Jurkat, Clone E6-1 (cell line): ENCODE measurements around the gene CSTB.

Source experiments
- DNase-seq: peaks from one replicate; pipeline ENCODE4 v3.0.0-alpha.2; 2011; ENCODE audit warnings: low read depth, low spot score
- H3K4me3 ChIP-seq: 2 replicates; pipeline ENCODE4 v1.5.1; 2011; ENCODE audit warnings: mild to moderate bottlenecking, low read length, control low read depth, moderate library complexity

Gene CSTB

DNA sequence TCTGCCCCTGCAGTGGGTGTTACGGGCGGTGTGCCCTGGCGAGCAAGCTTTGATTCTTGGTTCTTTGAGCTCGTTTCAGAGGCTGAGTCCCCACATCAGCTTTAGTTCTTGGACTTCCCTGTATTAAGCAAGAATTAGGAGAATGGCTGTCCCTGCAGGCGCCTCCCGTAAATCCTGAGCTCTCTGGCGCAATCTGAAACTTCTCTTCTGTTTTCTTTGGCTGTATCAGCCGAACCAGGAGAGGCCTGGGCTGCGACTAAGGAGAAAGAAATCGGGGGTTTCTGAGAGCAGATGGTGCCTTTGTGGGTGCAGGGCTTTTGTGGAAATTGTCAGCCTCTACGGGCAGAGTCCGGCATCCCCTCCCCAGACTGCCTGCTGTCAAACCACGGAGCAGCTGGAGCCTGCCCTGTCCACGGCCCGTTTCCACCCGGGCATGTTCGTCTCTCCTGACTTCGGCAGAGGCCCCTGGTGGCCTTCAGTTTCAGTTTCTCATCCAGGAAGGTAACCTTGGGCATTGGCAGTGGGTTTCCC is 17.9 kb downstream of the CSTB start:
- no peak for DNase-seq

GRCh38 chr21:43757601-43758000 is 18.5 kb downstream of the CSTB start:
- H3K4me3 ChIP-seq: no peak overlapping the region
- no peak for DNase-seq

More for the DNA sequence above, 17.9 kb downstream of the CSTB start:
- H3K4me3 ChIP-seq: no peak overlapping the region

GRCh38 chr21:43755820-43756594 is 20.1 kb downstream of the CSTB start:
- DNase-seq: no peak
- H3K4me3 ChIP-seq: no peak overlapping the region

- no peak overlapping the region for H3K4me3 ChIP-seq
- no peak for DNase-seq
Measured at GRCh38 chr21:43754948-43755781, 20.9 kb downstream of the CSTB start.

DNA sequence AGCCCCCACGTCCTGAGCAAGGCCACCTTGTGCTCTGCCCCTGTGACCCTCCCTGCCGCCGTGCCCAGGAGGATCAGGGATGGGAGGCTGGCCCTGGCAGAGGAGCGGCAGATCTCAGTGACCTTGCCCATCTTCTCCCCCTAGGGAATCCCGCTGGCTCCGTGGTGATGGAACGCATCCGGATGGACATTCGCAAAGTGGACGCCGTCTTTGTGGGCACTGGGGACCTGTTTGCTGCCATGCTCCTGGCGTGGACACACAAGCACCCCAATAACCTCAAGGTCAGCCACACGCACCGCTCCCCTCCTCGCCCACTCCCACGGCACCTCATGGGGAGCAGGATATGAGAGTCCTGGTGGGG is 22.7 kb downstream of the CSTB start:
- DNase-seq: no peak
- no peak overlapping the region for H3K4me3 ChIP-seq

GRCh38 chr21:43752758-43753438 is 23.2 kb downstream of the CSTB start:
- no peak for DNase-seq
- no peak overlapping the region for H3K4me3 ChIP-seq

GRCh38 chr21:43751955-43752591 is 24.0 kb downstream of the CSTB start:
- no peak for DNase-seq
- H3K4me3 ChIP-seq: no peak overlapping the region

GRCh38 chr21:43750339-43751033 is 25.6 kb downstream of the CSTB start:
- H3K4me3 ChIP-seq: no peak overlapping the region

GRCh38 chr21:43749651-43750262 is 26.4 kb downstream of the CSTB start:
- no peak overlapping the region for H3K4me3 ChIP-seq
- no peak for DNase-seq

More at GRCh38 chr21:43750339-43751033, 25.6 kb downstream of the CSTB start:
- no peak for DNase-seq

GRCh38 chr21:43748622-43749021 is 27.5 kb downstream of the CSTB start:
- DNase-seq: no peak
- no peak overlapping the region for H3K4me3 ChIP-seq

DNA sequence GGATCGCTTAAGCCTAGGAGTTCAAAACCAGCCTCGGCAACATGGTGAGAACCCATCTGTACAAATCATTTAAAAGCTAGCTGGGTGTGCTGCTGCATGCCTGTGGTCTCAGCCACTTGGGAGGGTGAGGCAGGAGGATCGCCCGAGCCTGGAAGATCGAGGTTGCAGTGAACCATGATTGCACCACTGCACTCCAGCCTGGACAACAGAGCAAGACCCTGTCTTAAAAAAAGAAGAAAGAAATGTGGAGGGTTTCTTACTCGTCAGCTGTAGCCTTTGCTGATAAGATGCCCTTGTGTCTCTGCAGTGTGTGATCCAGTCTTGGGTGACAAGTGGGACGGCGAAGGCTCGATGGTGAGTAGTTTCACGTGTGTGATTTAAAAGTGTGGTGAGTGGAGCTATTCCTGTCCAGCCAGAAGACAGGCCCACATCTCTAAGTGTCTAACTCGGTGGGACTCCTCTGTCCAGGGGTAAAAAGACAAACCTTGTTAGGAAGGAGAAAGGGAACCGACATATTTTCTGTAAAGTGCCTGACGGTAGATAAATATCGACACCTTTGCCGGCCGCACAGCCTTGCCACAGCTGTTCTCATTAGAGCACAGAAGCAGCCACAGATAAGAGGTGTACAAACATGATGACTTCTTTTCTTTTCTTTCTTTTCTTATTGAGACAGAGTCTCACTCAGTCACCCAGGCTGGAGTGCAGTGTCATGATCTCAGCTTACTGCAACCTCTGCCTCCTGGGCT is 30.2 kb downstream of the CSTB start:
- no peak overlapping the region for H3K4me3 ChIP-seq
- no peak for DNase-seq

DNA sequence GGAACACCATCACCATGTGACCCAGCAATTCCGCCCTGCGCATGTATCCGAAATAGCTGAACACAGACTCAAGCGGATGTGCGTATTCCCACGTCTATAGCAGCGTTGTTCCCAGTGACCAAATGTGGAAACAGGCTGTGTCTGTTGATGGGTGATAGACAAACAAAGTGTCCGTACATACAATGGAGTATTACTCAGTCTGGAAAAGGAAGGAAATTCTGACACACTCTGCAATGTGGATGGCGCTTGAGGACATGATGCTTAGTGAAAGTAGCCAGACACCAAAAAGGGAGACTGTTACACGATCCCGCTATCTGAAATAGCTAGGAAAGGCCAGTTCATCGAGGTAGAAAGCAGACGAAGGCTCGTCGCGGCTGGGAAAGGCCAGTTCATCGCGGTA is 31.4 kb downstream of the CSTB start:
- DNase-seq: no peak
- H3K4me3 ChIP-seq: no peak overlapping the region

DNA sequence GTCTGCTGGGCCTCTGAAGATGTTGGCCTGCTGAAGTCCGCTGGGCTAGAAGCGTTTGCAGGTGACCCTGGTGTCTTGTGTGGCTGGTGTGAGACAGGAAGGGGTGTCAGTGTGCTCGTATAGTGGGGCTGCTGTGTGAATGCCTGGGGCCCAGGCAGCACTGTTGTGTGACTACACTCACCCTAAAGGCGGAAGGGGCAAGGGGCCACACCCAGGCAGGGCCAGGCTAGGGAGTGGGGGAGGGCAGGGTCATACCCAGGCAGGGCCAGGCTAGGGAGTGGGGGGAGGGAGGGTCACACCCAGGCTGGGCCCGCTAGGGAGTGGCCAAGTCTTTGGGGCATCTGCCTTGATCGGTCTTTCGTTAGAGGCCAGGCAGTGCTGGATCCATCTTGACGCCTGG is 32.2 kb downstream of the CSTB start:
- H3K4me3 ChIP-seq: no peak overlapping the region
- DNase-seq: no peak

DNA sequence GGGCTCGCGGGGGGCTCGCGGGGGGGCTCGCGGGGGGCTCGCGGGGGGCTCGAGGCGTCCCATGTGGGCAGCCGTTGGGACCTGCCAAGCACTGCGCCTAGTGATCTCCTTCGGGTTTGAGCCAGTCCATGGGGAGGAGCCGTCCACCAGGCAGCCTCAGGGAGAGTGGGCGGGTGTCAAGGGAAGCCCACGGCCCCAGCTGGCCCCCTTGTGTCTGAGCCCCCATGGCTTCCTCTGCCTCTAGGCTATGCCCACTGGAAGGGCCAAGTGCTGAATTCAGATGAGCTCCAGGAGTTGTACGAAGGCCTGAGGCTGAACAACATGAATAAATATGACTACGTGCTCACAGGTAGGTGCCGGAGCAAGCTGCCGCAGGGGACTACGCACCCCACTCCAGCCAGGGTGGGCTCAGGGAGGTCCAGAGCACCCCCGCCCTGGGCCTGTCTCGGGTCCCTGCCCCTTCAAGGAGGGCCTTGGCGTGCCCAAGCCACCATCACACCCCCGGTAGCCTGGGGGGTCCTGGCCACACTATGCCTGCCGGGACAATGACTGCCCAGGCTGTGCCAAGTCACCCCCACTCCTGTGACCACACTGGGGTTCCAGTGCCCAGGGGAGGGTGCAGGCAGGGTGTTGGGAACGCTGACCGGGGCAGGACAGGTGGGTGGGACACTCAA is 34.5 kb downstream of the CSTB start:
- no peak for DNase-seq
- no peak overlapping the region for H3K4me3 ChIP-seq

DNA sequence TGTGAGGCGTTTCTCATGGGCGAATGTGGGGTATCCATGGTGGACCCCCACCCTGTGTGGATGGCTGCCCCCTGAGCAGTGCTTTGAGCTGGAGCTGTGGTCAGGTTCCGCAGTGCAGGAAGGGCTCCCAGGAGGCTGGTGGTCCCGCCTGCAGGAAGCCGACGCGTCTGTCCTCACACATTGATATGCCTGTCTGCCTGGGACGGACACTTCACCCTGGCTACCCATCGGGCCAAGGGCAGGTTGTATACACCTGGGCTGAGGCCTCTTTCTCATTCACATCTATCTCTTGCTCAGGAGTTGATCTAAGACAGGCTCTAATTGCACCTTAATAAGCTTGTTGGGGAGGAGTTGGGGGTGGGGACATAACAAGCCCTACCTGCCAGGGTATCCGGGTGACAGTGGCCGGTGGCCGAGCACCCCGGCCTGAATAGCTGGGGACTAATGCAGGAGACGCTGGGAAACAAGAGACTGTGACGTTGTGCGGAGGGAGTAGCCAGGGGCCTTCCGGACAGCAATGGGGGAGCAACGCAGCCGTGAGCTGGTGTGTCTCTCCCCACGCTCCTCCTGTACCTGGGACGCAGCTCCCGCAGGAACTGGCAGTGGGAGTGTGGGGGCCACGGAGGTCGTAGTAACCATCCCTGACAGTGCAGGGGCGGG is 35.5 kb downstream of the CSTB start:
- DNase-seq: no peak
- H3K4me3 ChIP-seq: no peak overlapping the region

DNA sequence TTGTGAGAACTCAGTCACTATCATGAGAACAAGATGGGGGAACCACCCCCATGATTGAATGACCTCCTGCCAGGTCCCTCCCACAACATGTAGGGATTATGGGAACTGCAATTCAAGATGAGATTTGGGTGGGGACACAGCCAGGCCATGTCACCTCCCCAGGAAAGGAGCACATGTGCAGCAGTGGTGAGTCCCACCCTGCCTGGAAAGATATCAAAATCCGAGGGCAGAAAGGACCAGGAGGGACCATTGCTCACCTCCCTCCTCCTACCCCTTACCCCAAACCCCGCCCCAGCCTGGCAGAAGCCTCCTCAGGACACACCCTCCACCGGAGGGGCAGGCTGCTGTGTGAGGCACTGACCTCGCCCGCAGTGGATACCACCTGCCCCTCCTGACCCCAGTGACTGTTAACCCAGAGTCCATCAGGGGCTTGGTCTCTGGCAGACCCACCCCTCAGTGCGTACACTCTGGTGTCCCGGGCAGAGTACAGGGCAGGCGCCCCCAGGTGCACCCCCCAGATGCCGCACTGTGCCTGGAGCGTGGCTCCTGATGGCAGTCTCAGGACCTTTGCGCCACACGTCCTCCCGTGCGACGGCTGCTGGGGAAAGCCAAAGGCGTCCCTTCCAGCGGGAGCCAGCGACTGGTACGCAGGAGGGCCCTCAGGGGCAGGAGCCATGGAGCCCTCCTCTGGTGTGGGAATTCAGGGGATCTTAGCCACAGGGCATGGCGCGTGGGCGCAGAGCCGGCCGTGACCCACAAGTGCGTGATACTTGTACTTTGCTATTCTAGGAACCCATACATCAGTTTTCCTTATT is 36.3 kb downstream of the CSTB start:
- no peak for DNase-seq
- H3K4me3 ChIP-seq: no peak overlapping the region
